Endothelial cell of umbilical vein (primary cell): ENCODE data around the gene SIPA1L3. TPM values are rescaled to one million over a fixed set of nuclear protein-coding genes. Genes with fewer than 3 reads are reported as not detected.

ENCODE experiments used
- BruUV-seq: library from RNA; stranded (reverse); fragments of 400-500 nt; replicated peaks from 2 replicates; lab custom pipeline; 2021; lab: Mats Ljungman, UMichigan
- CTCF ChIA-PET: fragments of 300-600, 350-600 bp; sonication (Branson Sonifier 250); formaldehyde crosslinking; loops from one replicate; lab custom pipeline; 2021; ENCODE audit warnings: antibody characterized with exemption, inconsistent platforms; lab: Charles Lee
- POLR2A ChIA-PET: fragments of 300-600, 350-600 bp; sonication (Branson Sonifier 250); formaldehyde crosslinking; loops from one replicate; lab custom pipeline; 2021; ENCODE audit warnings: antibody characterized with exemption, inconsistent platforms; lab: Charles Lee
- DNase-seq: peaks from one replicate; pipeline ENCODE4 v3.0.0-alpha.2; 2011; ENCODE audit warnings: low read depth, low spot score
- FAIRE-seq: peaks from 2 replicates; lab custom pipeline; 2011; peaks lifted over from hg19 to GRCh38; lab: Jason Lieb, UNC
- H2AFZ ChIP-seq: 2 replicates; pipeline ENCODE4 v1.6.0; 2012; ENCODE audit warnings: low read depth, low read length, control low read depth, inconsistent platforms
- H3K27ac ChIP-seq: 2 replicates; pipeline ENCODE4 v1.5.1; 2011; ENCODE audit warnings: low read depth, mild to moderate bottlenecking, control low read depth, low read length, moderate library complexity; ENCODE audit not compliant: insufficient read depth
- H3K27me3 ChIP-seq, 2 experiments: 2 replicates each; pipeline versions ENCODE4 v1.6.0 to v1.6.1; 2011; ENCODE audit warnings: low read length in 2 of 2, mixed read lengths in 1 of 2; ENCODE audit not compliant: control insufficient read depth in 2 of 2, insufficient read depth in 2 of 2
- H3K36me3 ChIP-seq, 2 experiments: 2 replicates in 1 of 2; 3 replicates in 1 of 2; pipeline ENCODE4 v1.5.1; 2011; ENCODE audit warnings: low read length in 2 of 2, mild to moderate bottlenecking in 1 of 2, moderate library complexity in 1 of 2; ENCODE audit not compliant: control insufficient read depth in 2 of 2, insufficient read depth in 2 of 2; ENCODE audit errors: extremely low read depth in 1 of 2
- H3K4me1 ChIP-seq: 3 replicates; pipeline ENCODE4 v1.5.1; 2011; ENCODE audit warnings: mild to moderate bottlenecking, low read length; ENCODE audit not compliant: control insufficient read depth, insufficient read depth; ENCODE audit errors: extremely low read depth
- H3K4me2 ChIP-seq: 2 replicates; pipeline ENCODE4 v1.6.1; 2011; ENCODE audit warnings: low read length, control low read depth, mixed read lengths; ENCODE audit not compliant: insufficient read depth
- H3K4me3 ChIP-seq, 3 experiments: fragments of 200-600 bp in 1 of 3; sonication (generic), shearing (Covaris generic) in 1 of 3; replicated peaks in 1 of 3; 2 replicates each; pipeline ENCODE4 v1.5.1; 2011 to 2016; ENCODE audit warnings: control low read depth in 3 of 3, low read length in 3 of 3, mild to moderate bottlenecking in 2 of 3, inconsistent platforms in 1 of 3, low read depth in 1 of 3, moderate library complexity in 1 of 3; ENCODE audit not compliant: insufficient read depth in 1 of 3
- H3K79me2 ChIP-seq: 2 replicates; pipeline ENCODE4 v1.6.0; 2012; ENCODE audit warnings: low read length, inconsistent platforms; ENCODE audit not compliant: control insufficient read depth, insufficient read depth
- H3K9ac ChIP-seq: replicated peaks from 2 replicates; pipeline ENCODE3; 2011; ENCODE audit warnings: low read length, control low read depth; ENCODE audit not compliant: insufficient read depth; ENCODE audit errors: extremely low read depth
- H3K9me1 ChIP-seq: replicated peaks from 3 replicates; pipeline ENCODE4 v1.6.0; 2011; ENCODE audit warnings: mild to moderate bottlenecking, low read length; ENCODE audit not compliant: control insufficient read depth, insufficient read depth; ENCODE audit errors: extremely low read depth
- H3K9me3 ChIP-seq: replicated peaks from 2 replicates; pipeline ENCODE4 v1.5.1; 2012; ENCODE audit warnings: low read length, inconsistent platforms; ENCODE audit not compliant: control insufficient read depth, insufficient read depth
- H4K20me1 ChIP-seq: replicated peaks from 2 replicates; pipeline ENCODE3; 2011; ENCODE audit warnings: mild to moderate bottlenecking, low read length; ENCODE audit not compliant: control insufficient read depth, insufficient read depth; ENCODE audit errors: extremely low read depth
- FOS ChIP-seq: IDR thresholded peaks from 2 replicates; pipeline ENCODE4 v1.6.1; 2011; ENCODE audit warnings: mild to moderate bottlenecking, low read length, moderate library complexity, borderline replicate concordance; ENCODE audit not compliant: insufficient read depth
- JUN ChIP-seq: IDR thresholded peaks from 2 replicates; pipeline ENCODE4 v1.6.1; 2011; ENCODE audit warnings: borderline replicate concordance, low read depth; ENCODE audit not compliant: insufficient read length, insufficient read depth
- MYC ChIP-seq: IDR thresholded peaks from one replicate; pipeline ENCODE4 v1.6.1; 2011; ENCODE audit warnings: mild to moderate bottlenecking, low read depth, low read length
- POLR2AphosphoS5 ChIP-seq: IDR thresholded peaks from 2 replicates; pipeline ENCODE4 v1.6.1; 2012; ENCODE audit warnings: low read depth, mild to moderate bottlenecking, control low read depth, low read length, moderate library complexity; ENCODE audit not compliant: insufficient read depth
- dilution Hi-C: fragments of 300-500 bp; cut with MboI; formaldehyde crosslinking; loops from one replicate; pipeline ENCODE4 v1.15.0; 2019; ENCODE audit warnings: low sequenced_read_pairs; ENCODE audit not compliant: extremely low pct_ligation_motif_present
- intact Hi-C: fragments of 100-400 bp; cut with micrococcal nuclease; formaldehyde crosslinking; loops from one replicate; pipeline ENCODE4 v1.10.0; 2022
- polyA plus RNA-seq, 4 experiments: library from polyadenylated mRNA; depleted of rRNA in 3 of 4; stranded (reverse) in 3 of 4; unstranded in 1 of 4; fragments of >200 nt; gene quantifications; 2 replicates each; pipeline versions ENCODE4 v1.2.1 to v1.2.3, GENCODE V29; 2011 to 2012; ENCODE audit warnings: missing spikeins in 1 of 4
- total RNA-seq: library from RNA; stranded (reverse); gene quantifications from 2 replicates; pipeline ENCODE4 v1.2.3, GENCODE V29; 2021

The SIPA1L3 gene
- total and polyA plus RNA-seq, 2 donors (not counting 3 experiments of a cell fraction or from before 2014, with no cell fraction given): 14.2 to 47.2 TPM

DNA sequence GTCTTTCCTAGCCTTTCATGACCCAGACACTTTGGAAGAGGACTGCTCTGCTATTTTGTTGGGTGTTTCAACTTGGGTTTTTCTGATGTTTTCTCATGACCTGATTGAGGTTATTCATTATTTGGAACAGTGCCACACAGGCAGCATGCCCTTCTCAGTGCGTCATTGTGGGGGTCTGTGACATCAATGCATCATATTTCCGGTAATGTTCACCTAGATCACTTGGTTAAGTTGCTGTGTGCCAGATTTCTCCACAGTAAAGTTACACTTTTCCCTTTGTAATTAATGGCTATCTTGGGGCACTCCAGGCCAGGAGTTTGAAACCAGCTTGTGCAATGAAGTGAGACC is 124.4 kb downstream of the SIPA1L3 start:
- Histone ChIP-seq H3K27me3 (no peaks in the 10 kb centered on the region), H3K4me2 (peak overlapping the region; percentile 8), H3K27ac (peak overlapping the region; percentile 79), H4K20me1 (no peaks in the 10 kb centered on the region), H3K9me1 (no peaks in the 10 kb centered on the region), H3K9ac (peak overlapping the region; percentile 8), H3K4me1 (peaks cover 12% of the 10 kb centered on the region), H3K4me3 (no peak overlapping the region), H3K9me3 (no peaks in the 10 kb centered on the region), H3K79me2 (peaks cover 13% of the 10 kb centered on the region), H2AFZ (no peak overlapping the region), H3K36me3 (no peaks in the 10 kb centered on the region)
- POLR2A ChIA-PET: no interaction called here
- TF ChIP-seq FOS (no peak), POLR2AphosphoS5 (peak; percentile 18), JUN (peak; percentile 46)
- DNase-seq (peak; percentile 63), FAIRE-seq (peak; percentile 87)
- TSS peak; percentile 39 for BruUV-seq
- dilution Hi-C loops: loop anchor here (5.0 kb wide), 1 partner anchor 79 kb away; no protein-coding TSS in a partner anchor
- intact Hi-C loops: loop anchor here (1.0 kb wide), 2 partner anchors 28 to 32 kb away; no protein-coding TSS in a partner anchor
- CTCF ChIA-PET: interaction anchor here (1.0 to 1.1 kb wide), 3 partner anchors 12 to 44 kb away, joined by 3 read pairs; no protein-coding TSS in a partner anchor

DNA sequence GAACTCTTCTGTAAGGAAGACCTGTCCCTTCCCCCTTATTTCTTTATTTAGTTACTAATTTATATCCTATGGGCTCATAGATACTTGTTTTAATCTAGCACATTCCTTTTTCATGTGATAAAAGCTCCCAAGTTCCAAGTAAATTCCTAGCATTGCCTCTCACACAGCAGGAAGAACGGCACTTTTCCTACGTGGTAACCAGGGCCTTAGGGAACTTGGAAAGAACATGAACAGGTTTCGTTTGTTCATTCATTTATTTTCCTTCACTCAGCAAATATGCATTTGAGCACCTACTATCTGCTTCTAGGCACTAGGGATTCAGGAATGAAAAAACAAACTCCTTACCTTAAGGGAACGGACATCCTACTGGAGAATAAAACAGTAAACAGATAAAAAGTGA is 125.1 kb downstream of the SIPA1L3 start:
- Histone ChIP-seq H3K9me1 (no peaks in the 10 kb centered on the region), H2AFZ (no peak overlapping the region), H3K79me2 (peaks cover 12% of the 10 kb centered on the region), H3K4me3 (no peak overlapping the region), H3K9ac (no peak overlapping the region), H3K4me1 (peaks cover 12% of the 10 kb centered on the region), H4K20me1 (no peaks in the 10 kb centered on the region), H3K27me3 (no peaks in the 10 kb centered on the region), H3K4me2 (no peak overlapping the region), H3K9me3 (no peaks in the 10 kb centered on the region), H3K27ac (peak overlapping the region; percentile 79), H3K36me3 (no peaks in the 10 kb centered on the region)
- TF ChIP-seq POLR2AphosphoS5: no peak
- no peak for TF ChIP-seq MYC
- ChIA-PET POLR2A (no interaction called here), CTCF (no interaction called here)
- FAIRE-seq: no peak
- dilution Hi-C loops: loop anchor here (5.0 kb wide), 1 partner anchor 80 kb away; no protein-coding TSS in a partner anchor
- intact Hi-C loops: no loop called here
- DNase-seq: no peak
- no TSS peak for BruUV-seq
